ENCODE measurements around the gene PRDM16.

The PRDM16 gene

DNA sequence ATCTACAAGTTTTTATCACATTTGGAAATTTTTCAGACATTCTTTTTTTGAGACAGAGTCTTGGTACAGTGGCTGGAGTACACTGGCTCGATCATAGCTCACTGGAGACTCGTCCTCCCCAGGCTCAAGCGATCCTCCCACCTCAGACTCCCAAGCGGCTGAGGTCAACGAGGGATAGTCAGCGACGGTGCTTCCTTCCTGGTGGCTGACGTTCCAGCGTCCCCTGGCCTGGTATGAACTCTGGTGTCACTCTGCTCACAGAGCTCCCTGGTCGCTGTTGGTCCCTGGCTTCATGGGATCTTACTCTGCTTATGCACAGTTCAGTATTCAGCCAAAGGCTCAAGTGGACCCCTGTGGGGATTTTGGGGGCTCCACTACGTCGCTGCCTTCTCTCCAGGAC, 382.0 kb downstream of the PRDM16 start:
- TF ChIP-seq, protein P1, sequence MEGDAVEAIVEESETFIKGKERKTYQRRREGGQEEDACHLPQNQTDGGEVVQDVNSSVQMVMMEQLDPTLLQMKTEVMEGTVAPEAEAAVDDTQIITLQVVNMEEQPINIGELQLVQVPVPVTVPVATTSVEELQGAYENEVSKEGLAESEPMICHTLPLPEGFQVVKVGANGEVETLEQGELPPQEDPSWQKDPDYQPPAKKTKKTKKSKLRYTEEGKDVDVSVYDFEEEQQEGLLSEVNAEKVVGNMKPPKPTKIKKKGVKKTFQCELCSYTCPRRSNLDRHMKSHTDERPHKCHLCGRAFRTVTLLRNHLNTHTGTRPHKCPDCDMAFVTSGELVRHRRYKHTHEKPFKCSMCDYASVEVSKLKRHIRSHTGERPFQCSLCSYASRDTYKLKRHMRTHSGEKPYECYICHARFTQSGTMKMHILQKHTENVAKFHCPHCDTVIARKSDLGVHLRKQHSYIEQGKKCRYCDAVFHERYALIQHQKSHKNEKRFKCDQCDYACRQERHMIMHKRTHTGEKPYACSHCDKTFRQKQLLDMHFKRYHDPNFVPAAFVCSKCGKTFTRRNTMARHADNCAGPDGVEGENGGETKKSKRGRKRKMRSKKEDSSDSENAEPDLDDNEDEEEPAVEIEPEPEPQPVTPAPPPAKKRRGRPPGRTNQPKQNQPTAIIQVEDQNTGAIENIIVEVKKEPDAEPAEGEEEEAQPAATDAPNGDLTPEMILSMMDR (IDR thresholded peaks at IDR 0.05; ENCODE audit: borderline replicate concordance, extremely low read depth, low read length, poor library complexity, severe bottlenecking), result no peak
- TF ChIP-seq EZH2 (IDR thresholded peaks at IDR 0.05; ENCODE audit: borderline replicate concordance, low read depth, low read length, severe bottlenecking), result no peak
- peaks cover 21% of the 10 kb centered on the region for H4K20me1 ChIP-seq (ENCODE audit: insufficient read depth, low read length)
- H3K4me3 ChIP-seq (ENCODE audit: low read depth in 1 of 2, low read length in 2 of 2), result no peak overlapping the region
- peaks cover 7% of the 10 kb centered on the region for H3K27me3 ChIP-seq (ENCODE audit: insufficient read depth, low read length, poor library complexity)
- no peak for DNase-seq
- no peaks in the 10 kb centered on the region for H3K9me3 ChIP-seq (ENCODE audit: insufficient read depth, low read length, severe bottlenecking)
- no peak overlapping the region for H3K4me2 ChIP-seq (ENCODE audit: insufficient read depth, low read length)
- no peak overlapping the region for H3K9ac ChIP-seq (ENCODE audit: low read depth, low read length)
- H3K79me2 ChIP-seq (ENCODE audit: insufficient read depth, low read length), result no peaks in the 10 kb centered on the region
- no peaks in the 10 kb centered on the region for H3K36me3 ChIP-seq (ENCODE audit: insufficient read depth, low read length)
- ATAC-seq (ENCODE audit: insufficient read depth, low read depth), result no peak
- no peak overlapping the region for H3K27ac ChIP-seq (ENCODE audit: low read length)
- H3K4me1 ChIP-seq (ENCODE audit: insufficient read depth, low read length), result no peaks in the 10 kb centered on the region; the same call in 1 of the 2 replicates
- no peak overlapping the region for H2AFZ ChIP-seq (ENCODE audit: low read depth, low read length)

DNA sequence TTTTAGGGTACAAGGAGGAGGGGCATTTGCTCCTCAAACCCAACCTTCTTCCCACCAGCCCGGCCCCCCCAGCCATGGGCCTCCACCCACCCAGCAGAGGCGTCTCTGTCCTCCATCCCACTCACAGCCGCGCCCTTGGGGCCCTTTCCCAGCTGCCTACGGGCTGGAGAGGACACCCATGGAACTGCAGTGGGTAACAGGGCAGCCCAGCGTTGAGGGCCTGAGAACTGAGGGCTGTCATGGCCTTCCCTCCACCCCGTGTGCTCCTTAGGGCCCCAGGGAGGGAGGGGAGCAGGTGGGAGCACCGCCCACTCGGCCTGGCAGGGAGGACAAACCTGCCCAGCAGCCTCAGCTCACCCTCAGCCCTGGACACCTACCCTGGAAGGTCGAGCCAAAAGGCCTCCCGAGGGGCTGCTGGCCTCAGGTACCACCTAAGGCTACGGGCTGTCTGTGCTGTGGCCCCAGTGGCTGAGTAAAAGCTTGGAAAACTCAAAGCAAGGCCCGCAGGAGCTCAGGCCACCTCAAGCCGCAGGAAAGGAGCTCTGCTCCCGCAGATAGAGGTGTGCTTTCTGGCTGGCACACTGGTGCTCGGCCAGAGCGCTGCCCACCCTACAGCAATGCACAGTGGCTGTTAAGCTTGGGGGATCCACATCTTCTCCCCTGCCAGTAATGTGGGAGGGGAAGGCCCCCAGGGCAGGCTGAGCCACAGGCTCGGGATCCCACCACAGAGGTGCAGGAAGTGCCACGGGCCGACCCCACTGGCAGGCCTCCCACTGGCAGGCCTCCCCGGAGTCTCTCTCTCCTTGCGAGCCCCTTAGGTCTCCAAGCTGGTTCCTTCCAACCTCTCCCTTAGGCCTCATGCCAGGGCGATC, 383.2 kb downstream of the PRDM16 start:
- H3K36me3 ChIP-seq (ENCODE audit: insufficient read depth, low read length), result no peaks in the 10 kb centered on the region
- DNase-seq (no peak), ATAC-seq (ENCODE audit: insufficient read depth, low read depth) (no peak)
- TF ChIP-seq, protein P1 (IDR thresholded peaks at IDR 0.05; ENCODE audit: borderline replicate concordance, extremely low read depth, low read length, poor library complexity, severe bottlenecking), result no peak
- no peak for TF ChIP-seq EZH2 (IDR thresholded peaks at IDR 0.05; ENCODE audit: borderline replicate concordance, low read depth, low read length, severe bottlenecking)
- no peaks in the 10 kb centered on the region for H3K9me3 ChIP-seq (ENCODE audit: insufficient read depth, low read length, severe bottlenecking)
- no peak overlapping the region for H2AFZ ChIP-seq (ENCODE audit: low read depth, low read length)
- no peak overlapping the region for H3K4me2 ChIP-seq (ENCODE audit: insufficient read depth, low read length)
- H3K4me1 ChIP-seq (ENCODE audit: insufficient read depth, low read length), result no peaks in the 10 kb centered on the region; the same call in 1 of the 2 replicates
- peaks cover 7% of the 10 kb centered on the region for H3K27me3 ChIP-seq (ENCODE audit: insufficient read depth, low read length, poor library complexity)
- H3K9ac ChIP-seq (ENCODE audit: low read depth, low read length), result no peak overlapping the region
- H3K27ac ChIP-seq (ENCODE audit: low read length), result no peak overlapping the region
- peaks cover 21% of the 10 kb centered on the region for H4K20me1 ChIP-seq (ENCODE audit: insufficient read depth, low read length)
- no peaks in the 10 kb centered on the region for H3K79me2 ChIP-seq (ENCODE audit: insufficient read depth, low read length)
- H3K4me3 ChIP-seq (ENCODE audit: low read depth in 1 of 2, low read length in 2 of 2), result no peak overlapping the region

DNA sequence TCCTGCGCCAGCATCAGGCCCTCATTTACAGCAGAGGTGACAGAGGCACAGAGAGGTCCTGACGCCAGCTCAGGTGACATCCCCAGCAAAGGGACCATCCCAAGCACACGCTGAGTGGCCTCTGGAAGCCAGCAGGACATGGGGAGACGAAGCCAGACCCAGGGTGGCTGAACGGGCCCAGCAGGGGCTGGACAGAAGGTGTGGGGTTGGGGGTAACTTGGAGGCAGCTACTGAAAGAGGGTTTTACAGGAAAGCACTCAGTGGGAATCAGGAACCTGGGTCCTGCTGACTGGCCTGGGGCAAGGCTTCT, 383.8 kb downstream of the PRDM16 start:
- Histone ChIP-seq H4K20me1 (ENCODE audit: insufficient read depth, low read length) (peaks cover 21% of the 10 kb centered on the region), H3K36me3 (ENCODE audit: insufficient read depth, low read length) (no peaks in the 10 kb centered on the region), H3K27ac (ENCODE audit: low read length) (no peak overlapping the region), H3K9ac (ENCODE audit: low read depth, low read length) (no peak overlapping the region), H3K4me2 (ENCODE audit: insufficient read depth, low read length) (no peak overlapping the region), H3K4me1 (ENCODE audit: insufficient read depth, low read length) (no peaks in the 10 kb centered on the region; the same call in 1 of the 2 replicates), H2AFZ (ENCODE audit: low read depth, low read length) (no peak overlapping the region), H3K79me2 (ENCODE audit: insufficient read depth, low read length) (no peaks in the 10 kb centered on the region), H3K4me3 (ENCODE audit: low read depth in 1 of 2, low read length in 2 of 2) (no peak overlapping the region), H3K27me3 (ENCODE audit: insufficient read depth, low read length, poor library complexity) (peaks cover 7% of the 10 kb centered on the region), H3K9me3 (ENCODE audit: insufficient read depth, low read length, severe bottlenecking) (no peaks in the 10 kb centered on the region)
- ATAC-seq (ENCODE audit: insufficient read depth, low read depth) (no peak), DNase-seq (no peak)
- TF ChIP-seq EZH2 (IDR thresholded peaks at IDR 0.05; ENCODE audit: borderline replicate concordance, low read depth, low read length, severe bottlenecking), result no peak
- TF ChIP-seq, protein P1 (IDR thresholded peaks at IDR 0.05; ENCODE audit: borderline replicate concordance, extremely low read depth, low read length, poor library complexity, severe bottlenecking), result no peak
